CD4-positive, alpha-beta T cell treated with Interleukin-6 at 100 ng/mL for 8 hours (primary cell): ENCODE data around the gene SLC35F4.

Experiments
- DNase-seq: peaks from one replicate; pipeline ENCODE4 v3.0.0-alpha.2; 2020; ENCODE audit warnings: mixed read lengths, low spot score

The SLC35F4 gene

DNA sequence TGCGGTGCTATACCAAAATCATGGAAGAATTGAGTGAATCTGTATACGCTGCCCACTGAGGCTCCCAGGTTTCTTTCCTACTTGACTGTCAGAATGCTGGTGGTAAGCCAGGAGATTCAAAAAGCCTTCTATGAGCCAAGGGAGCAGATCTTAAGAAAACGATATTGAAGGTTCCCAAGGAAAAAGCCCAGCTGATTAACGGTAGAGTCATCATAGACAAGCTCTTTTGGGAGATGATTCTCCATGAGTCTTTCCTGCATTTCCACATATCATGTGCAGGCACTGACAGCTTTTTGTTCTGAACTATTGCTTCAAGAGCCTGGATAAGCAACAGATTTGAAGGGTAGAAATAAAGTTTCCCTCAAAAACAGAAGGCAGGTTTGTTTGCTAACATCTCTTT is 17.5 kb downstream of the SLC35F4 start:
- no peak for DNase-seq

GRCh38 chr14:57847706-57848105 is 18.2 kb downstream of the SLC35F4 start:
- DNase-seq: no peak

- no peak for DNase-seq
These were observed 18.8 kb downstream of the SLC35F4 start for GRCh38 chr14:57847096-57847495.

DNA sequence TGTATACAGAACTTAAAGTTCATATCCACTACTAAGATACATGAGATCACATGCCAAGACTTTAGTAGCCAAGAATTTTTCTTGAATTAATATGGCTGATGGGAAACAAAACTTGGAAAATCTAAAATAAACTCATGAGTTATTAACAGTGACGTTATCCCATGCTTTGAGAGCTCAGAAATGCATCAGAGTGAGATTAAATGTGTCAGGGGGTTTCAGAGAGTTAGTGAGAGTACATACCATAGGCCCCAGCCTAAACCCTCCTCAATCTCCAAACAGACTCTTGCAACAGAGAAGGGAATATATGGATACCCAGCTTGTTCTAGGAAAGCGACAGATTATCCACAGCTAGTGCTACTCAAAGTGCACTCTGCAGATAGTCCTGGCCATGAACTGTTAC is 19.3 kb downstream of the SLC35F4 start:
- no peak for DNase-seq

DNA sequence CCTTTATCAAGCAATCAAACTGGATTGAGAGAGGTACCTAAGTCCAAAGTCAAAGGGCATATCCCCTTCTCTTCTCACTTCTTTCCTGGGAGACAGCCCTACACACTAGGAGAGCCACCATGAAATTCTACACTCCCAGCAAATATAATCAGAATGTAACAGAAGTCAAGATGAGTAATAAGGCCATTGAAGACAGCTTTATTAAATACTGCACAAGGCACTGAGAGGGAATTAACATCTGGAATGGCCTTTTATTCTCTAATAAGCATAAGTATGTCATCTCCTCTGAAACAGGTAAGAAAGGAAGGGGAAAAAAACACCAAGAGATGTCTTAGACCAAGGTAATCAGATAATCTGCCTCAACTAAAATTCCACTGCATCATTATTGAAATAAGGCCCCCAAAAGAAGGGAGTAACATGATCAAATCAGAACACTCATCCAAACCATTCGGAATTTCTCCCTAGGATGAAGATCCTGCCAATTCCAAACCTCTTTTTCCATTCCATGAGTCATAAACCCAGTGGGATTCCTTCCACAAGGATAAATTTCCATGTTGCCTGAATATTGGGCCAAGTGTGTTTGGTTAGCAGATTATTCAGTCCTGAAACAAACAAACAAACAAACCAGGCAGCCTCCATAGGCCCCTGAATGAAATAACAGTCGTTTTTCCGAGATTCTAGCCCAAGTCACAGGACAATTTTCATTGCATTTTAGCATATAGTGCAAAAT is 19.9 kb downstream of the SLC35F4 start:
- no peak for DNase-seq

GRCh38 chr14:57845316-57845715 is 20.6 kb downstream of the SLC35F4 start:
- DNase-seq: no peak

DNA sequence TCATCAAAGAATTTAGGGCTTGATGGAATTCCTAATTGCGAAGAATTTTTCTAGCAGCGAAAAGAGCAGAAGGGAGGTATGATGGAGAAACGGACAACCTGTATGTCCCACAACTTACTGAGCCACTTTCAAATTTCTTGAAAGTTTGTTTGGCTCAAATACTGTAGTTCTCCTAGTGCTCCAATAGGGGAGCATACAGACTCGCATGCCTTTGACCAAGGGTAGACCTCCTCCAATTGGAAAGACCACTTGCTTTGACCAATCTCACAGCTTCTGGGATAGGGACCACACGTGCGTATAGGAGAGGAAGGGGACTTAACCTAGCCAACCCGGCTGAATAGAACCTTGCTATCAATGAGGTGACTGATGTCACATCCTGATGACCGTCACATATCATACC is 28.6 kb downstream of the SLC35F4 start:
- no peak for DNase-seq

DNA sequence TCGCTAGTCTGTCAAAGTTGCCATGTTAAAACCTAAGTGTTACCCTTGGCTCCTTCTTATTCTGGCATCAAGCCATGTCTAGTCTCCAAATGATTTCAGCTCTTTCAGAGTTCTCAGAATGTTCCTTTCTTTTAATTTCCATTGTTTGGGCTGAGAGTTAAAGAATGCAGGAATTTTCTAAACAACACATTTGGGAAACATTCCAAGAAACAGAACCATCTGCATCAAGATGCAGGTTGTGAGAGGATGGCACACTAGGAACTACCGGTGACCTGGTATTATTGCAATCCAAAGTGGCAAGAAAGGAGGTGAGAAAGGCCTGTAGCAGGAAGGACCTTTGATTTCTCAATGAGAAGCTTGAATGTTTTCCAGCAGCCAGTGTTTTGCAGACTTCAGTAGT is 30.1 kb downstream of the SLC35F4 start:
- no peak for DNase-seq

DNA sequence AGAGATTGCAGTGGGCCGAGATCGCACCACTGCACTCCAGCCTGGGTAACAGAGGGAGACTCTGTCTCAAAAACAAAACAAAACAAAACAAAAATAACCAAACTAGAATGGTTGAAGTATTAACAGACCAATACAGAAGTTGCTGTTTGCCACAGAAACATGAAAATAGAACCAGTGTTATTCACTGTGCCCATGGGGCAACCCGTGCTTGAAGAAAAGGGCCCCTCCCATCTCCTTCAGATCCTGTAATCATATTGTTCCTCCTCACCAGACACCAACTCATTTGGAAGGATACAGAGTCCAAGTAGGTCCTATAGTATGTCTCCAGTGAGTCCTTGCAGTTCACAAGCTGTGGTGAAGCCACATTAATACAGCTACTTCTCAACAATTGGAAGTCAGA is 30.9 kb downstream of the SLC35F4 start:
- no peak for DNase-seq

GRCh38 chr14:57834001-57834598 is 31.8 kb downstream of the SLC35F4 start:
- DNase-seq: no peak

DNA sequence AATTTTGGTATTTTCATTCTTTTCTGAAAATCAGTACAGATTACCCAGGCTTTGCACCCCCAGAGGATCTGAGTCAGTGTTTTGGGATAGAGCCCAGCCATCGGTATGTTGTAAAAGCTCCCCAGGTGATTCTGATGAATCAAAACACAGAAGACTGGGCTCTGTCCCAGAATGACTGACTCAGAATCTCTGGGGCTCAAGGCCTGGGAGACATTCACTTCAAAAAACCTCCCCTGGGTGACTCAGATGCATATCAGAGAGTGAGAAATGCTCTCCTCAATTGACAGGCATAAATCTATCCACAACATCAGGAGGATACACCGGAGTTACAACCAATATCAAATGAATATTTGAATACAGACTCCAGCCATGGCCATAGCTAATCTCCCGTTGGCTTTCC is 32.6 kb downstream of the SLC35F4 start:
- DNase-seq: no peak

DNA sequence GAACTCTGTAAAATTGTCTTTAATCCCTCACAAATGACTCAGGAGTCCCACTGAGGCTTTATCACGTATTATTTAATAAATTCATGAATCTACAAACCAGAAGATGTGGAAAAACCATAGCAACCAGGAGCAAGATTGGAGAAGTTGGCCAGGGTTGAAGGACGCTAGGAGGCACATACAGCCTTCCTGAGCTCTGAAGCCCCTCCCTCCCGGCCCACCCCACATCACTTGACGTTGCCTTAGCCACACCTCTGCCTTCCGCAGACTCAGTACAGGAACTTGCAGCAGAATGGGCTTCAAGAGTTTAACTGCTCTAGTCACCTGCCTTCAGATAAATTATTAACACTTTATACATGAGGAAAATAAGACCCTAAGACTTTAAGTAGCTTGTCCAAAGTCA is 33.9 kb downstream of the SLC35F4 start:
- no peak for DNase-seq

DNA sequence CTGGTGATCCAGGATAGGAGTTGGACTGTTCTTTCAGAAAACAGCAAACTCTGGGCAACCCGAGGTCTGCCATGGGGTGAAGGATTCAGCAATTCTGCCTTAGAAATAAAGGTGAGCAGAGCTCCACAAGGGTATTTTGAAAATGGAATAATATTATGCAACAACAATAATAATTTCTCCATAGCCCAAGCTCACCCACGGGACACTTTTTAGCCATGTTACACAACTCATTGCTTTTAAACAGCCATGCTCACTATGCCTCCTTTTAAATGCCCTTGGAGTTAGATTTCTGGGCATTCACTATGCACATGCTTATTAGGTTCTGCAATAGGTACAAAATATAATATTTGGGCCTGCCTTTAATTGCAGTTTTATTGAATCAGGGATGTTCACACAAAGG is 37.2 kb downstream of the SLC35F4 start:
- no peak for DNase-seq

DNA sequence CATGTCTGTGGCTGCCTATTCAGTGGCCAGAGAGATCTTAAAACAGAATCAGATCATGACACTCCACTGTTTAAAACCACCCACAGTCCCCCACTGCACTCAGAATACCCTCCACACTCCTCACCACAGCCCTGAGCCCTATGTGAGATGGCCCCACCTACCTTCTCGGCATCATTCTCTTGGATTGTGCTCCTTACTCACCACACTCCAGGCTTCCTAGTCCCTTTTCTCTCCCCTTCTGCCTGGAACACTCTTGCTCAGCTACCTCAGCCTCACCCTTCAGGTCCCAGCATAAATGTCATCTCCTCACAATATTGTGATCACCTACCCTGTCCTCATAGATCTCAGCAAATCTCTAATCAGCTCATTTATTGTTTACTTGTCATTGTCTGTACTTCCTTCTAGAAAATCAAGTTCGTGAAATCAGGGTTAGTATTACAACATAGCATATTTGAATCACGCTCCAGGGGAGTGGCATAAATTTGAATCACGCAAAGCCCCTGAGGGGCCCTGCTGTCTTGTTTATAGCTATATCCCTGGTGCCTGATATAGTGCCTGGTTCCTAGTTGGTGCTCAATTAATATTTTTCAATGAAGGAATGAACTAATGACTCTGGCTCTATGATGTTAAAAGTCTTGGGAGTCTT is 42.8 kb downstream of the SLC35F4 start:
- DNase-seq: no peak

DNA sequence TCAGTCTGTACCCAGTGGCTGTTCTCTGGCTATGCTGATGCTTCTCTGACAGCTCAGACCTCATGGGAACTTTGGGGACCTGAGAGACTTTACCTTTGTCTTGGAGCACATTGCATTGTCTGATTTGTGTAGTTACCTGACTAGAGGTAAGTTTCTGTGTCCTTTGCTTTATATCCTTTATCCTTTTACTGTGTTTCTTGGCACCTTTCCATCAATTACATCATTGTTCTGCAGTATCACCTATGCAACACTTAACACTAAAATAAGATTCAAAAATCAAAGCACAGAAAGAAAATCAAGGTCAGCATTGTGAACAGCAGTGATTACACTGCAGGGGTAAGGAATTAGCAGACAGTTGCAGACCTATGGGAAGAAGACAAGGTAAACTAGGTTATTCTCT is 43.8 kb downstream of the SLC35F4 start:
- no peak for DNase-seq

GRCh38 chr14:57820581-57820980 is 45.3 kb downstream of the SLC35F4 start:
- DNase-seq: no peak

DNA sequence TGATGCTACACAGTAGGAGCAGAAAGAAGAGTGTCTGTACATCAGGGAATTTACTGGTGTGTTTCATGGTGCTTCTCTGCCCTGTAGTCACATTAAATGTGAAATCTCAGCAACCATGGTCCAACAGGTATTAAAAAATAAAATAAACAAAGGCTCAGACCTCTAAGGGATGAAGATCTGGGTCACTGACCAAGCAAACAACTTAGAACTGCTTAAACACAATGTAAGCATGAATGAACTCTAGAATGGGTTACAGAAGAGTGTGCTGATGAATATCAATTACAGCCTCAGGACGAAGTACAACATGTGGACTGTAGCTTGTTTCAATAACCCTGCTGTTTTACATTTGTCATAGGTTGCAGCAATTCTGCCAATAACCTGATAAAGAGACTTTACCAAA is 47.4 kb downstream of the SLC35F4 start:
- no peak for DNase-seq

DNA sequence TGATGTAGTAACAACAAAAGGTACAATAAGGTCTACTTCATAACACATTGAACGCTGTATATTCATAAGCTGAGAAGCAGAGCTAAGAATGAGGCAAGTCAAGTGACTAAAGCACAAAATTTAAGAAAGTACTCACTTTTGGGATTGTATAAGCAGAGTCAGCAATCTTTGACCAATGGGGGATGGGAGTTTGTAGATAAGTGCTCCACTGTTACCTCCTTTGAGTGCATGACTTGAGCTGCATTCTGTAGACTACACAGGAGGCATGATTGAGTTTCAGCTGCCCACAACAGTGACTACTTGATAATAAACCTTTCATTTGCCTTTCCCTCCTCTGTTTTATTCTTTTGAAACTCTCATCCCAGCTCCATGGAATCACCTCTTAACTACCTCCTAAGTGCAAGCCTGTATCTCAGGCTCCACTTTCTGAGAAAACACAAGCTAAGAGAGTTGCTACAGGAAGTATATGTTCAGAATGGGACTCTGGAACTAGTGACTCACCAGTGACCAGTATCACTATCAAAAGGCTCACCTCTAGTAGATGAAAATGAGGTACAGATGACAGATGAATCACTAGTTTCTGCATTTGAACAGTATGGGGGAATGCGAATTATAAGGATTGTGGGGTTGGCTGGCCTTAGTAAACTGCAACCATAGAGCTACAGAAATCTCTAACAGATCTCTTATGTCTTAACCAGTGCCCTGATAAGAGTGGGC is 49.2 kb downstream of the SLC35F4 start:
- no peak for DNase-seq

- no peak for DNase-seq
These were observed 51.2 kb downstream of the SLC35F4 start for GRCh38 chr14:57814726-57815125.

- DNase-seq: no peak
These were observed 53.2 kb downstream of the SLC35F4 start for GRCh38 chr14:57812741-57813140.

DNA sequence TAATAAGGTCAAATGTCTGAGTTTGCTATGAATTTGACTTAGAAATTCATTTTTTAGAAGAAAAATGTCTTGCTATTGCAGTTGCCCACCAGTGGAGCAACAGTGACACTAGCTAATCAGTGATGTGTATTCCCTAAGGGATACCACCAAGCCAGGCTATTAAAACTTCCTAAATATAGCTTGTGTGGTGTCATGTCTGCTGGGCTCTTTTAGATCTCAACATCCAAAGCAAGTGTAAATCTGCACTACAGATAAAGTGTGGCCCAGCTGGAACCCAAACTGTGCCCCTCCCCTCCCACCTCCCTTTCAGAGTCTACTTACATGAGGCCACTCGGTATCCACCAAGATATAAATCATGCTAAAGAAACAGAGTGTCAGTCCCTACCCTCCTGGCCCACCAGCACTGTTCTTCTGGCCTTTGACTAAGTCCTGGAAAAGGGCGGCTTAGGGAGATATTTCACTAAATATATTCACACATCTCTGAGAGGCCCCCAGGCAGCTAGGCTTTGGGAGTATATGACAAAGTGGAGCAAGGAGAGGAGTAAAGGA is 53.8 kb downstream of the SLC35F4 start:
- DNase-seq: no peak

DNA sequence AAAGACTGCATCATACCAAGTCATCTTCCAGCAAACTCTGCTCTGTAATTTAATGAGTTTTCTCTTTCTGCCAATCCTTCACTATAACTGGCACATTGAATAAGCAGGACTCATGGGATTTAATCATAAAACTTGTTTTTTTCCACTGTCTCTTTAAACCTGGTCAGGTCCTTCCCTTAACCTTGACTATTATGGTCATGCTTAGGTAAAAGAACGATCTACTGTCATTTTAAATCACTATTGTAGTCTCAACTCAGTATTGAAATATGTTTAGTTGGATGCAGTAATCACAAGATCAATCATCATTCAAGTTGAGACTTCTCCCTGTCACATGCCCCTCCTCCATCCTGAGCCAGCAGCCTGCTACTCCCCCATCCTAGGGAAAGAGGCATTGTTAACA is 56.1 kb downstream of the SLC35F4 start:
- DNase-seq: no peak

- DNase-seq: no peak
These were observed 68.7 kb downstream of the SLC35F4 start for GRCh38 chr14:57797160-57797559.
